ENCODE data around the gene MTG1.
"Not testable (repeated sequence)": the region's sequence is repeated elsewhere in the genome, so short reads cannot be mapped to it uniquely, and the experiment has no call there.

MTG1 gene

DNA sequence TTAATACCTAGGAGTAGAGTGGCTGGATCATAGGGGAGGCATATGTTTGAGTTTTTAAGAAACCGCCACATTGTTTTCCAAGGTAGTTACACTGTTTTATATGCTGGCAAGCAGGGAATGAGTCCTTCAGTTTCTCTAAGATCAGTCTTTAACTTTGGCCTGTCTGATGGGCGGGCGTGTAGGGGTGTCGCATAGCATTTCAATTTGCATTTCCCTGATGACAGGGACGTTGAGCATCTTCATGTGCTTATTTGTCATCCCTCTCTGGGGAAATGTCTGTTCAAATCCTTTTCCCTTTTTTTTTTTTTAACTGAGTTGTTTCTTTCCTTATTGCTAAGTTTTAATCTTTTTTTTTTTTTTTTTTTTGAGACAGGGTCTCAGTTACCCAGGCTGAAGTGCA, 9.8 kb downstream of the MTG1 start:
- no peak for DNase-seq (ENCODE audit: extremely low read depth, low read depth)
- TF ChIP-seq, protein P1, sequence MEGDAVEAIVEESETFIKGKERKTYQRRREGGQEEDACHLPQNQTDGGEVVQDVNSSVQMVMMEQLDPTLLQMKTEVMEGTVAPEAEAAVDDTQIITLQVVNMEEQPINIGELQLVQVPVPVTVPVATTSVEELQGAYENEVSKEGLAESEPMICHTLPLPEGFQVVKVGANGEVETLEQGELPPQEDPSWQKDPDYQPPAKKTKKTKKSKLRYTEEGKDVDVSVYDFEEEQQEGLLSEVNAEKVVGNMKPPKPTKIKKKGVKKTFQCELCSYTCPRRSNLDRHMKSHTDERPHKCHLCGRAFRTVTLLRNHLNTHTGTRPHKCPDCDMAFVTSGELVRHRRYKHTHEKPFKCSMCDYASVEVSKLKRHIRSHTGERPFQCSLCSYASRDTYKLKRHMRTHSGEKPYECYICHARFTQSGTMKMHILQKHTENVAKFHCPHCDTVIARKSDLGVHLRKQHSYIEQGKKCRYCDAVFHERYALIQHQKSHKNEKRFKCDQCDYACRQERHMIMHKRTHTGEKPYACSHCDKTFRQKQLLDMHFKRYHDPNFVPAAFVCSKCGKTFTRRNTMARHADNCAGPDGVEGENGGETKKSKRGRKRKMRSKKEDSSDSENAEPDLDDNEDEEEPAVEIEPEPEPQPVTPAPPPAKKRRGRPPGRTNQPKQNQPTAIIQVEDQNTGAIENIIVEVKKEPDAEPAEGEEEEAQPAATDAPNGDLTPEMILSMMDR (IDR thresholded peaks at IDR 0.05; ENCODE audit: low read depth, low read length), result no peak

- TF ChIP-seq, protein P1 (IDR thresholded peaks at IDR 0.05; ENCODE audit: low read depth, low read length), result no peak
Measured at GRCh38 chr10:133405272-133405671, 11.3 kb downstream of the MTG1 start.

DNA sequence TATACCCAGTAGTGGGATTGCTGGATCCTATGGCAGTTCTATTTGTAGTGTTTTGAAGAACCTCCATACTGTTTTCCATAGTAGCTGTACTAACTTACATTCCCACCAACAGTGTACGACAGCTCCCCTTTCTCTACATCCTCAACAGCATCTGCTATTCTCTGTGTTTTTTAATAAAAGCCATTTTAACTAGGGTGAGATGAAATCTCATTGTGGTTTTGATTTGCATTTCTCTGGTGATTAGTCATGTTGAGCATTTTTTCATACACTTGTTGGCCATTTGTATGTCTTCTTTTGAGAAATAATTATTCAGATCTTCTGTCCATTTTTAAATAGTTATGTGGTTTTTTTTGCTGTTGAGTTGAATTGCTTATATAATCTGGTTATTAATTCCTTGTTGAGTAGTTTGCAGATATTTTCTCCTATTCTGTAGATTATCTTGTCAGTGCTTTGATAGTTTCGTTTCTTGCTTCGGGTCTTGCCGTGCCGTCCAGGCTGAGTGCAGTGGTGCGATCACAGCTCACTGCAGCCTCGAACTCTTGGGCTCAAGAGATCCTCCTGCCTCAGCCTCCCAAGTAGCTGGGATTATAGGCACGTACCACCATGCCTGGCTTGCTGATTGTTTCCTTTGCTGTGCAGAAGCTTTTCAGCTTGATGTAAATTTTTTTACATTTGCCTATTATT, 12.0 kb downstream of the MTG1 start:
- TF ChIP-seq, protein P1 (IDR thresholded peaks at IDR 0.05; ENCODE audit: low read depth, low read length), result no peak
- DNase-seq (ENCODE audit: extremely low read depth, low read depth), result no peak

More at GRCh38 chr10:133405272-133405671, 11.3 kb downstream of the MTG1 start:
- DNase-seq (ENCODE audit: extremely low read depth, low read depth), result no peak

DNA sequence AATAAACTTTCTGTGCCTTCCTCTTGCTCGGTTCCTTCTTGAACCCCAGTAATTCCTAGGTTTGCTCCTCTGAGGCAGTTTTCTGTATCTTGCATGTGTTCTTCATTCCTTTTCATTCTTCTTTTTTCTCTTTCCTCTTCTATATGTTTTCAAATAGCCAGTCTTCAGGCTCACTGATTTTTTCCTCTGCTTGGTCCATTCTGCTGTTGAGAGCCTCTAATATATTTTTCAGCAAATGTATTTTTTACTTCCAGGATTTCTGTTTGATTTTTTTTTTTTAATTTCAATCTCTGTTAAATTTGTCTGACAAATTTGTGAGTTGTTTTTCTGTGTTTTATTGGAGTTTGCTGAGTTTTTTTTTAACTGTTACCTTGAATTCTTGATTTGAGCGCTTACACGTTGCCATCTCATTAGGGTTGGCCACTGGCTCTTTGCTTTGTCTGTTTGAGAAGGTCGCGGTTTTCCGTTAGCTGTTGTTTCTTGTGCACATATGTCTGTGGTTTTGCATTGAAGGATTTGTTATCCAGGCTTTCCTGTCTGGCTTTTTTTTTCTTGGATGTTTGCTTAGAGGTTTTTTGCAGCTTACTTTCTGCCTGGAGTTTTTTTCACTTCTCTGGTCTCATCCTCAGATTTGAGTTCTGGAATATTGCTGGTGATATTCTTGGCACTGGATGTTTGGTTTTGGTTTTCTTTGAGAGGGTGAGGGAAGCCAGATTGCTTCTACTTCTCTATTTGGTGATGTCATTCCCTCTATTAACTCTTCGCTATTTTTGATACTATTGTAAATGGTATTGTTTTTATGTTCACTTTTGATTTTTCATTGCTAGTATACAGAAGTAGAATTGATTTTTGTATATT, 17.8 kb downstream of the MTG1 start:
- DNase-seq (ENCODE audit: extremely low read depth, low read depth), result no peak
- TF ChIP-seq, protein P1 (IDR thresholded peaks at IDR 0.05; ENCODE audit: low read depth, low read length), result no peak

DNA sequence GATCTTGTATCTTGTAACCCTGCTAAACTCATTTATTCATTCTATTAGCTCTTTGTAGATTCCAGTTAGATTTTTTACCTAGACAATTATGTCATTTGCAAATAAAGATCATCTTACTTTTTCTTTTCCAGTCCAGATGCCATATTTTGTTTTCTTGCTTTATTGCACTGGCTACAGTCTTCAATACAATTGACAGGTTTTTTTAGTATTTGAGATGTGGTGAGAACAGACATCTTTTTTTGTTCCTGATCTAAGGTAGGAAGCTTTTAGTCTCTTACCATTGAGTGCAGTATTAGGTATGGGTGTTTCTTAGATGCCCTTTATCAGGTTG, 18.4 kb downstream of the MTG1 start:
- no peak for DNase-seq (ENCODE audit: extremely low read depth, low read depth)
- TF ChIP-seq, protein P1 (IDR thresholded peaks at IDR 0.05; ENCODE audit: low read depth, low read length), result no peak

- DNase-seq (ENCODE audit: extremely low read depth, low read depth), result not testable (repeated sequence)
Measured at GRCh38 chr10:133414401-133414800, 20.4 kb downstream of the MTG1 start.

- TF ChIP-seq, protein P1 (IDR thresholded peaks at IDR 0.05; ENCODE audit: low read depth, low read length), result no peak
- DNase-seq (ENCODE audit: extremely low read depth, low read depth), result no peak
Measured at GRCh38 chr10:133415752-133416151, 21.8 kb downstream of the MTG1 start.

All from AG09319 (cell line).